Left renal pelvis (tissue), 4 donors: ENCODE measurements around the gene THAP9. TPM values are rescaled to one million over a fixed set of nuclear protein-coding genes. Genes with fewer than 3 reads are reported as not detected.
"Not testable (repeated sequence)": the region's sequence is repeated elsewhere in the genome, so short reads cannot be mapped to it uniquely, and the experiment has no call there.

Experiments
- DNase-seq, 4 donors: peaks; one replicate each; pipeline ENCODE4 v3.0.0-alpha.2; 2013; ENCODE audit warnings: low read depth in 4 of 4, low spot score in 3 of 4
- polyA plus RNA-seq, 4 donors: library from polyadenylated mRNA; unstranded; fragments of 120-200 nt; gene quantifications; one replicate each; pipeline ENCODE4 v1.2.1, GENCODE V29; 2013; ENCODE audit not compliant: insufficient read length in 4 of 4

The THAP9 gene
- polyA plus RNA-seq, 4 donors = 6.8 to 12.0 (median 11.2) TPM

GRCh38 chr4:82893942-82894341, 6.6 kb upstream of the THAP9 start:
- no peak for DNase-seq

GRCh38 chr4:82896755-82897154, 3.8 kb upstream of the THAP9 start:
- DNase-seq = no peak

- DNase-seq = no peak
These were observed 2.0 kb upstream of the THAP9 start for GRCh38 chr4:82898322-82899243.

GRCh38 chr4:82899374-82900065, 1.0 kb upstream of the THAP9 start:
- peak in 1 of 4 donors; percentile 41 for DNase-seq

GRCh38 chr4:82900066-82900410, 497 bp upstream of the THAP9 start:
- peak in 1 of 4 donors; percentile 37 for DNase-seq

- DNase-seq = no peak
These were observed 716 bp downstream of the THAP9 start for GRCh38 chr4:82901183-82901718.

GRCh38 chr4:82903737-82904136, 3.2 kb downstream of the THAP9 start:
- no peak for DNase-seq

- no peak for DNase-seq
These were observed 4.7 kb downstream of the THAP9 start for GRCh38 chr4:82905205-82905604.

- DNase-seq = no peak
These were observed 5.9 kb downstream of the THAP9 start for GRCh38 chr4:82906469-82906868.

GRCh38 chr4:82909326-82909725, 8.8 kb downstream of the THAP9 start:
- DNase-seq = no peak

GRCh38 chr4:82913305-82913704, 12.8 kb downstream of the THAP9 start:
- DNase-seq = no peak

- not testable (repeated sequence) for DNase-seq
These were observed 13.4 kb downstream of the THAP9 start for GRCh38 chr4:82913968-82914367.

- no peak for DNase-seq
These were observed 17.6 kb downstream of the THAP9 start for GRCh38 chr4:82918091-82918490.

- DNase-seq = no peak
These were observed 18.9 kb downstream of the THAP9 start for GRCh38 chr4:82919386-82919785.

- DNase-seq = no peak
These were observed 21.3 kb downstream of the THAP9 start for GRCh38 chr4:82921795-82922194.

GRCh38 chr4:82930848-82931755, 30.6 kb downstream of the THAP9 start:
- no peak for DNase-seq

GRCh38 chr4:82934441-82934840, 33.9 kb downstream of the THAP9 start:
- DNase-seq = no peak

GRCh38 chr4:82939414-82939813, 38.9 kb downstream of the THAP9 start:
- DNase-seq = no peak

GRCh38 chr4:82947498-82947897, 47.0 kb downstream of the THAP9 start:
- DNase-seq = no peak

- DNase-seq = no peak
These were observed 48.2 kb downstream of the THAP9 start for GRCh38 chr4:82948647-82949204.
